Activated CD4-positive, alpha-beta T cell treated with anti-CD3 and anti-CD28 coated beads for 36 hours (primary cell): ENCODE measurements around the gene CPNE1. TPM values are rescaled to one million over a fixed set of nuclear protein-coding genes. Genes with fewer than 3 reads are reported as not detected.

Experiments used
- ATAC-seq: fragments of 200-7000 bp; cut with Tn5 transposase; one replicate; pipeline ENCODE4 v1.10.0; 2021; ENCODE audit warnings: mild to moderate bottlenecking, moderate library complexity
- CTCF ChIA-PET: fragments of 350-600 bp; sonication (Branson Sonifier 250); formaldehyde crosslinking; loops from one replicate; lab custom pipeline; 2021; ENCODE audit warnings: antibody characterized with exemption; lab: Charles Lee
- POLR2A ChIA-PET: fragments of 350-600 bp; sonication (Branson Sonifier 250); formaldehyde crosslinking; loops from one replicate; lab custom pipeline; 2021; ENCODE audit warnings: antibody characterized with exemption, inconsistent platforms; lab: Charles Lee
- DNase-seq: peaks from one replicate; pipeline ENCODE4 v3.0.0-alpha.2; 2020
- H3K27ac Mint-ChIP-seq: one replicate; pipeline ENCODE4 v1.8.0; 2021; ENCODE audit warnings: mixed read lengths
- H3K27me3 Mint-ChIP-seq: one replicate; pipeline ENCODE4 v1.8.0; 2021; ENCODE audit warnings: mixed read lengths
- H3K36me3 Mint-ChIP-seq: one replicate; pipeline ENCODE4 v1.8.0; 2021; ENCODE audit warnings: low read depth, mixed read lengths
- H3K4me1 Mint-ChIP-seq: one replicate; pipeline ENCODE4 v1.8.0; 2021; ENCODE audit warnings: mixed read lengths
- H3K4me3 Mint-ChIP-seq: one replicate; pipeline ENCODE4 v1.8.0; 2021; ENCODE audit warnings: mild to moderate bottlenecking, moderate library complexity, mixed read lengths
- H3K9me3 Mint-ChIP-seq: one replicate; pipeline ENCODE4 v1.8.0; 2021; ENCODE audit warnings: low read depth, mixed read lengths
- intact Hi-C, 2 experiments: fragments of 100-400 bp; cut with DNase I in 1 of 2; cut with micrococcal nuclease in 1 of 2; formaldehyde crosslinking; loops; one replicate each; pipeline versions ENCODE4 v1.14.2 to v1.15.1; 2022 to 2024; cut with DNase I, micrococcal nuclease
- total RNA-seq, 2 experiments: library from RNA; stranded (reverse); gene quantifications; one replicate each; pipeline ENCODE4 v1.2.3, GENCODE V29; 2021

Gene CPNE1
- total RNA-seq, 2 experiments from 2014 or later: 249 to 258 TPM

GRCh38 chr20:35620818-35621559 lies 43.7 kb downstream of the CPNE1 start:
- H3K4me1 Mint-ChIP-seq: peaks cover 41% of the 10 kb centered on the region

GRCh38 chr20:35619196-35620095 lies 45.3 kb downstream of the CPNE1 start:
- peaks cover 2% of the 10 kb centered on the region for H3K27me3 Mint-ChIP-seq
- ChIA-PET CTCF (interaction anchor here (0.6 to 6.7 kb wide), 28 partner anchors 10 to 473 kb away, joined by 3 to 92 read pairs (median 3); partner anchors contain the start of genes CPNE1, NFS1, RBM12 and RBM39), POLR2A (interaction anchor here (0.5 to 2.5 kb wide), 16 partner anchors 11 to 398 kb away, joined by 3 to 55 read pairs (median 4); partner anchors contain the start of genes CPNE1, RBM12, RBM39 and SCAND1)
- DNase-seq (peak; percentile 93), ATAC-seq (peak; percentile 51)
- H3K36me3 Mint-ChIP-seq: peaks cover 2% of the 10 kb centered on the region
- no peaks in the 10 kb centered on the region for H3K9me3 Mint-ChIP-seq
- H3K4me3 Mint-ChIP-seq: peak overlapping the region; percentile 83
- intact Hi-C loops: loop anchor here (1.0 to 5.0 kb wide), 8 partner anchors 41 to 433 kb away; partner anchors contain the start of genes CEP250 (in 1 of the 2), ERGIC3 (in 1 of the 2), NFS1 (in 1 of the 2) and ROMO1 (in 1 of the 2)
- H3K4me1 Mint-ChIP-seq: peaks cover 48% of the 10 kb centered on the region
- peak overlapping the region; percentile 92 for H3K27ac Mint-ChIP-seq

More at GRCh38 chr20:35620818-35621559, 43.7 kb downstream of the CPNE1 start:
- ChIA-PET POLR2A (interaction anchor here (1.1 kb wide), 1 partner anchor 47 kb away, joined by 3 read pairs; no protein-coding TSS in a partner anchor), CTCF (interaction anchor here (0.6 to 6.7 kb wide), 8 partner anchors 14 to 333 kb away, joined by 3 to 92 read pairs (median 4); partner anchors contain the start of genes CPNE1, RBM12 and SCAND1)
- intact Hi-C loops: no loop called here
- Mint-ChIP-seq H3K36me3 (peaks cover 13% of the 10 kb centered on the region), H3K27me3 (peaks cover 2% of the 10 kb centered on the region), H3K27ac (peak overlapping the region; percentile 17), H3K9me3 (no peaks in the 10 kb centered on the region), H3K4me3 (no peak overlapping the region)
- no peak for ATAC-seq
- DNase-seq: no peak

GRCh38 chr20:35618263-35619131 lies 46.2 kb downstream of the CPNE1 start:
- ATAC-seq (no peak), DNase-seq (peak; percentile 44)
- ChIA-PET CTCF (interaction anchor here (0.6 to 6.7 kb wide), 19 partner anchors 11 to 1026 kb away, joined by 3 to 92 read pairs (median 4); partner anchors contain the start of genes CPNE1, ERGIC3, RBM12 and RBM39), POLR2A (interaction anchor here (0.5 to 2.5 kb wide), 8 partner anchors 16 to 124 kb away, joined by 3 to 55 read pairs (median 8); partner anchors contain the start of genes CPNE1, RBM12 and RBM39)
- Mint-ChIP-seq H3K9me3 (no peaks in the 10 kb centered on the region), H3K4me3 (peak overlapping the region; percentile 83), H3K4me1 (peaks cover 50% of the 10 kb centered on the region), H3K36me3 (peaks cover 2% of the 10 kb centered on the region), H3K27me3 (peaks cover 2% of the 10 kb centered on the region), H3K27ac (peak overlapping the region; percentile 83)
- intact Hi-C loops: loop anchor here (1.0 to 5.0 kb wide), 8 partner anchors 42 to 434 kb away; partner anchors contain the start of genes CEP250 (in 1 of the 2), ERGIC3 (in 1 of the 2), NFS1 (in 1 of the 2) and ROMO1 (in 1 of the 2)

GRCh38 chr20:35617397-35618262 lies 47.1 kb downstream of the CPNE1 start:
- peaks cover 2% of the 10 kb centered on the region for H3K27me3 Mint-ChIP-seq
- H3K4me3 Mint-ChIP-seq: peak overlapping the region; percentile 83
- H3K4me1 Mint-ChIP-seq: peaks cover 50% of the 10 kb centered on the region
- CTCF ChIA-PET: interaction anchor here (0.6 to 6.7 kb wide), 7 partner anchors 12 to 337 kb away, joined by 3 to 92 read pairs (median 3); partner anchors contain the start of genes CPNE1, RBM12 and SCAND1
- ATAC-seq: peak; percentile 5
- POLR2A ChIA-PET: interaction anchor here (0.6 to 3.0 kb wide), 6 partner anchors 16 to 164 kb away, joined by 3 to 35 read pairs (median 9); partner anchors contain the start of genes CPNE1, RBM12 and RBM39
- H3K36me3 Mint-ChIP-seq: peaks cover 2% of the 10 kb centered on the region
- peak; percentile 76 for DNase-seq
- intact Hi-C loops: loop anchor here (2.0 to 5.0 kb wide), 9 partner anchors 75 to 1625 kb away; partner anchors contain the start of genes CEP250 (in 1 of the 2), ERGIC3 (in 1 of the 2), MMP24OS (in 1 of the 2) and NFS1 (in 1 of the 2)
- H3K27ac Mint-ChIP-seq: peak overlapping the region; percentile 76
- H3K9me3 Mint-ChIP-seq: no peaks in the 10 kb centered on the region

- Mint-ChIP-seq H3K27me3 (peaks cover 2% of the 10 kb centered on the region), H3K4me1 (peaks cover 50% of the 10 kb centered on the region), H3K36me3 (peaks cover 2% of the 10 kb centered on the region), H3K9me3 (no peaks in the 10 kb centered on the region), H3K4me3 (peak overlapping the region; percentile 83), H3K27ac (peak overlapping the region; percentile 84)
- ChIA-PET CTCF (interaction anchor here (0.5 to 6.7 kb wide), 14 partner anchors 12 to 625 kb away, joined by 3 to 92 read pairs (median 3); partner anchors contain the start of genes CPNE1, RBM12 and SCAND1), POLR2A (interaction anchor here (0.6 to 3.0 kb wide), 10 partner anchors 13 to 163 kb away, joined by 3 to 35 read pairs (median 4); partner anchors contain the start of genes CEP250, CPNE1, PHF20 and RBM12)
- DNase-seq (peak; percentile 78), ATAC-seq (no peak)
- intact Hi-C loops: loop anchor here (1.0 to 5.0 kb wide), 19 partner anchors 15 to 1624 kb away; partner anchors contain the start of genes CEP250 (in 2 of the 2), ERGIC3 (in 2 of the 2), NFS1 (in 2 of the 2) and RBM39 (in 2 of the 2)
Observed at GRCh38 chr20:35616465-35617396, 48.0 kb downstream of the CPNE1 start.

GRCh38 chr20:35615667-35616464 lies 48.8 kb downstream of the CPNE1 start, which contains the start of gene SPAG4:
TSS of gene SPAG4 (plus strand) at chr20:35615829. CDS start at chr20:35616004, 175 bp downstream.
- H3K4me1 Mint-ChIP-seq: peaks cover 48% of the 10 kb centered on the region
- peaks cover 2% of the 10 kb centered on the region for H3K27me3 Mint-ChIP-seq
- peak within 1 kb of the TSS; percentile 94 for H3K27ac Mint-ChIP-seq
- no peaks in the 10 kb centered on the region for H3K9me3 Mint-ChIP-seq
- POLR2A ChIA-PET: interaction anchor here (0.7 to 3.0 kb wide), 12 partner anchors 13 to 161 kb away, joined by 3 to 35 read pairs (median 4); partner anchors contain the start of genes CEP250, CPNE1, ERGIC3 and NFS1
- H3K4me3 Mint-ChIP-seq: peak within 1 kb of the TSS; percentile 83
- ATAC-seq (peak; percentile 86), DNase-seq (peak; percentile 100)
- CTCF ChIA-PET: interaction anchor here (0.5 to 6.7 kb wide), 8 partner anchors 11 to 624 kb away, joined by 3 to 92 read pairs (median 4); partner anchors contain the start of genes CPNE1, RBM12 and SCAND1
- no peaks in the 10 kb centered on the region for H3K36me3 Mint-ChIP-seq
- intact Hi-C loops: loop anchor here (1.0 to 5.0 kb wide), 19 partner anchors 15 to 1623 kb away; partner anchors contain the start of genes CEP250 (in 2 of the 2), ERGIC3 (in 2 of the 2), NFS1 (in 2 of the 2) and RBM39 (in 2 of the 2)

- no peaks in the 10 kb centered on the region for H3K27me3 Mint-ChIP-seq
- intact Hi-C loops: no loop called here
- CTCF ChIA-PET: interaction anchor here (0.6 kb wide), 1 partner anchor 158 kb away, joined by 3 read pairs; no protein-coding TSS in a partner anchor
Observed at GRCh38 chr20:35611482-35611881, 53.2 kb downstream of the CPNE1 start.

More at GRCh38 chr20:35611482-35611881, 53.2 kb downstream of the CPNE1 start:
- H3K4me1 Mint-ChIP-seq: peaks cover 10% of the 10 kb centered on the region
- H3K36me3 Mint-ChIP-seq: no peaks in the 10 kb centered on the region
- no peak overlapping the region for H3K4me3 Mint-ChIP-seq
- no peaks in the 10 kb centered on the region for H3K9me3 Mint-ChIP-seq
- POLR2A ChIA-PET: no interaction called here
- DNase-seq (no peak), ATAC-seq (no peak)
- H3K27ac Mint-ChIP-seq: no peak overlapping the region
